GM03348 (cell line): ENCODE measurements around the gene RIIAD1.
"Not testable (repeated sequence)": the region's sequence is repeated elsewhere in the genome, so short reads cannot be mapped to it uniquely, and the experiment has no call there.

ENCODE experiments used
- DNase-seq: peaks from one replicate; pipeline ENCODE4 v3.0.0; 2012; ENCODE audit warnings: low spot score

RIIAD1 gene, protein sequence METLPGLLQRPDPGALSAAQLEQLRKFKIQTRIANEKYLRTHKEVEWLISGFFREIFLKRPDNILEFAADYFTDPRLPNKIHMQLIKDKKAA

DNA sequence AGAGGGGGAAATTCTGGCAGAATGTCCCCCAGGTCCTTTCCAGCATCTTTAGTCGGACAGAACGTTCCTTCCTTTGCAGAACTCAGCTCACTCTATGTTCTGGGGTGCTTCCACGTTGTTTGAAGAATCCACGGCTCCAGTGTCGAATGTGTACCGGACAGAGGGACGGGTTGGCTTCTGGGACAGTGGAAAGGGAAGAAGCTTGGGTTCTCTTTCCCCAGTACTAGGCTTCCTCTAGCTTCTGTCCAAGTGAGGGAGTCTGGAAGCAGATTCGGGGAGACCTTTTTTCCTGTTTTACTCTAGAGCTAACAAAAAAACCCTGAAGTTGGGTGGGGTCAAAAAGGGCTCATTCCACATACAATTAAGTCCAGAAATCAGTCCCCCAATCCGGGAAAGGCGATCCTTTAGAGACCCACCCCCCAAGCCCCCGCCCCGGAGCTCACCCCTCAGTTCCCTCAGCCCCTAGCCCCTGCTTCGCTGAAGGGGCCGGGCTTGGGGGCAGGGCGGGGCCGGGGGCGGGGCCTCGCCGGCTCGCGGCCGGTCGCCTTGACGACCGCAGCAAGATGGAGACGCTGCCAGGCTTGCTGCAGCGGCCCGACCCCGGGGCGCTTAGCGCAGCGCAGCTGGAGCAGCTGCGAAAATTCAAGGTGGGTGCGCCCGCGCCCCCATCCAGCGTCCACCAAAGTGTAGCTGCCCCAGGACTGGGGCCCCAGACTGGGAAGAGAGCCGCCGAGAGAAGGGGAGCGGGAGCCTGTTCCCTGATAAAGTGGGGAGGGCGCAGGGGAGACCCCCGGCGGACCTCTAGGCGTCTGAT lies at the start of gene RIIAD1:
TSS of gene RIIAD1 (plus strand) at position 549 of the 814 bp plus-strand sequence. CDS start at position 564, 15 bp downstream.
- DNase-seq = peak; percentile 89

GRCh38 chr1:151673407-151673806 lies 47.9 kb upstream of the RIIAD1 start:
- DNase-seq = no peak

GRCh38 chr1:151680391-151680790 lies 40.9 kb upstream of the RIIAD1 start:
- DNase-seq = no peak

DNA sequence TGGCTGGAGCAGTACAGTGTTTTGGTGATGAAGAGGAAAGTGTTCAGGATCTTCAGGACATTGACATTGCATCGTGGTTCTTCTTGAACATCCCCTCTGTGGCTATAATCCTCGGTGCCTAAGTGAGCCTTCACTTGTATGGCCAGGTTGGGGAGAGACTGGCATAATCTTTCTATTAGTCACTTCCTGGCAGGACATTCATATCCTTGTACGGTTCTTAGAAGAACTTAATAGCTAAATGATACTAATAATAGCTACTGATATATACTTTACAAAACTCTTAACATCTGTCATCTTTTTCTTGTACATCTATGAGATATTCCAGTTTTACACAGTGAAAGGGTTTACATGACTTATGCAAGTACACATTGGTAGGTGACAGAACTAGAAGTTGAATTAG lies 40.5 kb upstream of the RIIAD1 start:
- peak; percentile 73 for DNase-seq

GRCh38 chr1:151681923-151682322 lies 39.4 kb upstream of the RIIAD1 start:
- DNase-seq = no peak

DNA sequence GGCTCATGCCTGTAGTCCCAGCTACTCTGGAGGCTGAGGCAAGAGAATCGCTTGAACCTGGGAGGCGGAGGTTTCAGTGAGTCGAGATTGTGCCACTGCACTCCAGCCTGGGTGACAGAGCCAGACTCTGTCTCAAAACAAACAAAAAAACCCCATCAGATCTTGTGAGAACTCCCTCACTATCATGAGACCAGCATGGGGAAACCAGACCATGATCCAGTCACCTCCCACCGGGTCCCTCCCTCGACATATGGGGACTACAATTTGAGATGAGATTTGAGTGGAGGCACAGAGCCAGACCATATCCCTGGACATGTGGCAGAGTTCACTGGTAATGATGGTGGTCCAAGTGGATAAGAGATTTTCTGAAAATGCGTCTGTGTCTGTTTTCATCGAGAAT lies 38.4 kb upstream of the RIIAD1 start:
- not testable (repeated sequence) for DNase-seq

GRCh38 chr1:151684128-151684527 lies 37.2 kb upstream of the RIIAD1 start:
- DNase-seq = no peak

DNA sequence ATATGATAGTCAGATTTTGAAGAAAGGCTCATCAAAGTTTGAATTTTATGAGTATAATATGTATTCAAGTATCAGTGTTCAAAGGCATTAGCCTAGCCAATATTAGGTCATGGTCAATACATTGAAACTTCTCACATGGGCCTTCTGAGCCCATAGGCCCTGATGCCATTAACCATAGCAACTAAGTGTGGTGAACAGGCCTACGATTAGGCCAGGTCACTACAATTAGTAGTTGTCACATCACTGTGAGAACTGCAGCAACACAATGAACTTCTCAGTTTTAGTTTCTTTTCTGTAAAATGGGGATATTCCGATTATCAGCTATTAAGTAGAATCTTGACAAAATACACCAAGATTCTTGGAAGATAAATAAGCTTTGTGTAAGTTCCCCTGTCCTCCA lies 34.8 kb upstream of the RIIAD1 start:
- no peak for DNase-seq

- DNase-seq = no peak
Measured at GRCh38 chr1:151689494-151689893, 31.8 kb upstream of the RIIAD1 start.

DNA sequence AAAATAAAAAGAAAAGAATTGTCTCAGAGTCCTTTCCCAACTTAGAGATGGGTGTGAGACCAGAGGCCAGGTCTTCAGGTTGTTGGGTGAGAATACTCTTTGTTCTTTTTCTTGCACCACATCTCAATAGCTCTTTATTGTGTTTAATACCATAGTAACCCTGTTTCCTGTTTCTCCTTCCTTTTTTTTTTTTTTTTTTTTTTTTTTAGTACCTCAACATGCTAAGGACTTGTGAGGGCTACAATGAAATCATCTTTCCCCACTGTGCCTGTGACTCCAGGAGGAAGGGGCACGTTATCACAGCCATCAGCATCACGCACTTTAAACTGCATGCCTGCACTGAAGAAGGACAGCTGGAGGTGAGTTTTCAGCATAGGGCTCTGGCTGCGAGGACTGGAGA lies 29.1 kb upstream of the RIIAD1 start:
- no peak for DNase-seq

- peak; percentile 64 for DNase-seq
Measured at GRCh38 chr1:151693057-151693651, 28.2 kb upstream of the RIIAD1 start.

DNA sequence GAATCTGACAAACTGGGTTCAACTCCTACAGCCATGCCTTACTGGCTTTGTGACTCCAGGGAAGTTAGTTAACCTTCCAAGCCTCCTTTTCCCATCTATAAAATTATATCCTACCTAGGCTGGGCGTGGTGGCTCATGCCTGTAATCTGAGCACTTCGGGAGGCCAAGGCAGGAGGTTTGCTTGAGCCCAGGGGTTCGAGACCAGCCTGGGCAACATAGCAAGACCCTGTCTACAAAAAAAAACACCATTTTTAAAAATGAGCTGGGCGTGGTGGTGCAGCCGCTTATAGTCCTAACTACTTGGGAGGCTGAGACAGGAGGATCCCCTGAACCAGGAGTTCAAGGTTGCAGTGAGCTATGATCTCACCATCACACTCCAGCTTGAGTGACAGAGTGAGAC lies 19.8 kb upstream of the RIIAD1 start:
- DNase-seq = no peak

GRCh38 chr1:151702936-151703335 lies 18.4 kb upstream of the RIIAD1 start:
- DNase-seq = no peak

GRCh38 chr1:151703813-151704212 lies 17.5 kb upstream of the RIIAD1 start:
- DNase-seq = no peak

DNA sequence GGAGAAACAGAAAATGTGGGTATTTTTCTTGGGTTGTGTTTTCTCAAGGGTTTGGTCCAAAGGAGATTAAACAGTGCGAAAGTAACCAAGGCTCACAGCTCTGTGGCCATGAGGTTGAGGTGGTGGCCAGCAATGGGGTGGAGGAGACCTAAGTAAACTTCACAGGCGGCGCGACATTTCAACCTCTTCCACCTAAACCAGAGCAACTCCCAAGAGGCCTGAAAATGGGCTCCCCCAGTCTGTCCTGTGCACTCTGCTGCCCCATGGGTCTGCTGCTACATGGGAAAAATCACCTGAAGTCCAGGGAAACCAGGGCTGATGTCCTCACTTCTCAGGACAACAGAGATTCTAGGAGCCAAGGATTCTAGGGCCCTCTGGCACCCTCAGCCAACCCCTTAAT lies 17.1 kb upstream of the RIIAD1 start:
- DNase-seq = no peak

- DNase-seq = no peak
Measured at GRCh38 chr1:151705146-151705545, 16.2 kb upstream of the RIIAD1 start.

DNA sequence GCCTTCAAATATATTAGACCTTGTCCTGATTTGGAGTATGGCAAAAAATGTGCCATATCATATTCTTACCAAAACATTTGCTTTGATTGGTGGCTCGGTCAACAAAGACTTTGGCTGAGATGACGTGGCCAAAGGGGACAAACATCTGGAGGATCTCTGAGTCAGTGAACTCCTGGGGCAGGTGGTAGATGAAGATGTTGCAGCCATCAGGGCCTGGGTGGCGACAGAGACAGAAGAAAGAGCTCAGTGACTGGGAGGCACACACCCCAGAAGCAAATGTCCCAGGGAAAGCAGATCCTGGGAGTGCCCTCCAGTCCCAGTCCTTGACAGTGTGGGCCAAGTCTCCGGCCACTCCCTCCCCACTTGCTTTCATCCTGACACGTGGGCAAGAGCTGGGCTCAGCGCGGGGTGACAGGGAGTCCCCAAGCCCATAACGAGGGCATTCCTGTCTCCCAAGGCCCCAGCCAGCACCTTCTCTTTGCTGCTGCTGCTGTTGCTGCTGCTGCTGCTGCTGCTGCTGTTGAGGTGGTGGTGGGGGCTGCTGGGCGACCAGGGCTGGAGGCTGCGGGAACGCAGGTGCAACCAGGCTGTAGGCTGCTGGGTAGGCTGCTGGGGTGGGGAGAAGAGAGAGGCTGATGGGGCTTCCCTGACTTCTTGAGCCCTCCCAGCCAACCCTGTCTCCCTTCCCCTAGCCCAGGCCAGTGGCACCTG lies 15.4 kb upstream of the RIIAD1 start:
- DNase-seq = no peak

DNA sequence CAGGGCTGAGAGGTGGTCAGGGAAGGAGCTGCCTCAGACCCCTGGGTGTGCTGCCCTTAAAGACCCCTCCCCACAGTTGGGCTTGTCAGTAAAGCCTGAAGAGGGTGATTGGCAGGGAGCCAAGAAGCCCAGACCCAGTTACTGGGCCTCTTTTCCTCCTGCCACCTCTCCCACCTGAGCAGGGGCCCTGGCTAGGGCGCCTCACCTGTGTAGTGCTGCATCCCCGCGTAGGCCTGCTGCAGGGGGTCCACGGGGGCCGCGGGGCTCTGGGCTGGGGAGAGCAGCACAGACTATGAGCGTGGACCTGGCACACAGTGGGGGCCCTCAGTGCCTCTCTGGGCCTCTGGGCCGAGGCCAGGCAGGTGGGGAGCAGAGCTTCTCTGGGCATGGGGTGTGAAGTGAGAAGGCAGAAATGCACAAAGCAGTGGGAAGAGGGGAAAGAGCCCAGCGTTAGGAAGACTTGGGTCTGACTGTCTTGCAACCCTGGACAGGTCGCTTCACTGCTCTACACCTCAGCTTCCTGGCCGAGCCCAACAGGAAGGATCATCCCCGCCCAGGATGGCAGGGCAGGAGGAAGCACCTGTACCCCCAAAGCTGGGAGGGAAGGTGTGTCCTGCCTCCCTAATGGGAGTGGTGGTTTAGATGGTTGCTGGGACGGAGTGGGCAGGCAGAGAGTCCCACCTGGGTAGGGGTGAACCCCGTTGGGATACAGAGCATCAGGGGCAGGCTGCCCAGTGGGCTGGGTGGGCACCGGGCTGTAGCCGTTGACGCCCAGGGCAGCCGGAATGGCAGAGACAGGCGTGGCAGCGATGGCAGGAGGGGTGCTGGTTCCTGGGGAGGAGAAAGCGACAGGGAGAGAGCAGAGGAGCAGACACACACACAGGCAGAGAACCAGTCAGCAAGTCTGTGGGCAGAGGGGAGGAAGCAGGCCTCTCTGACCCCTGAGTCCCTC lies 14.6 kb upstream of the RIIAD1 start:
- no peak for DNase-seq

- DNase-seq = no peak
Measured at GRCh38 chr1:151707541-151708065, 13.7 kb upstream of the RIIAD1 start.

DNA sequence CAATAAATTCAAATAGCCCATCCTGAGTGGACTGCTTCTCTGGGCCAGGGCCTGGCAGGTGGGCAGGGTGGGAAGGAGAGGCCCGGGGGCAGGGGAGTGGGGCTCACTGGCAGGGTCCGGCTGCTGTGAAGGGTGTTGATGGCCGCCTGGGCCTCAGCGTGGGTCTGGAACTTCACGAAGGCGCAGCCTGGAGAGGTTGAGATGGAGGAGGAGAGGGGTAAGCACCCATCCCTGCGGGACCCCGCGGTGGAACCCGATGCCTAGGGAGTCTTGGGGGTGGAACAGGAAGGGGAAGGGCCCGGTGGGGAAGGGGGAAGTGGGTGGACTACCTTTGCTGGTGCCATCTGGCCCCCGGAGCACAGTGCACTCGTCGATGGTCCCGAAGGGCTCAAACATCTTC lies 12.4 kb upstream of the RIIAD1 start:
- DNase-seq = no peak

GRCh38 chr1:151710187-151710840 lies 11.0 kb upstream of the RIIAD1 start:
- no peak for DNase-seq
